ENCODE measurements around the gene CTNND2. TPM values are rescaled to one million over a fixed set of nuclear protein-coding genes. Genes with fewer than 3 reads are reported as not detected.

CTNND2 gene
- polyA plus RNA-seq, 1 of the 3 experiments (the other 2 are of a cell fraction), result not detected

DNA sequence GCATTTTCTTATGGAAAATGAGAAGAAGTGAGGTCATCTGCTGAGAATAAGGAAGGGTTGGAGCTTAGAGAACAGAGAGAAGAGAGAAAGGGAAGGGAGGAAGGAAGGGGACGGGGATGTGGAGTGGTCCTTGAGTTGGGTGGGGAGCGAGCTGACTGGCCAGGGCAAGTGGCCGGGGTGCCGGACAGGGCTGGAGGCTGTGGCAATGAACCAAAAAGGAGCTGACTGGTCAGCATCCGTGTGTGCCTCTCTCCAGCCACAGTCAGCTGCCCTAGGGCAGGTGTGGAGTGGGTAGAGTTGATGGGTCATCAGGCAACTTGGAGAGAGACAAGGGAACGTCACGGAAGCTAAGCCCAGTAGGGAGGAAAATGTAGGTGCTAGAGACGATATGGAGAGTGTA lies 908.4 kb downstream of the CTNND2 start (continued):
- TF ChIP-seq ZBTB33 (IDR thresholded peaks at IDR 0.05; ENCODE audit: borderline replicate concordance, low read depth) (no peak), REST (IDR thresholded peaks at IDR 0.05; ENCODE audit: low read depth, low read length) (no peak), RFX5 (IDR thresholded peaks at IDR 0.05; ENCODE audit: low read length) (no peak), FOXM1 (IDR thresholded peaks at IDR 0.05; ENCODE audit: low read depth) (no peak)

DNA sequence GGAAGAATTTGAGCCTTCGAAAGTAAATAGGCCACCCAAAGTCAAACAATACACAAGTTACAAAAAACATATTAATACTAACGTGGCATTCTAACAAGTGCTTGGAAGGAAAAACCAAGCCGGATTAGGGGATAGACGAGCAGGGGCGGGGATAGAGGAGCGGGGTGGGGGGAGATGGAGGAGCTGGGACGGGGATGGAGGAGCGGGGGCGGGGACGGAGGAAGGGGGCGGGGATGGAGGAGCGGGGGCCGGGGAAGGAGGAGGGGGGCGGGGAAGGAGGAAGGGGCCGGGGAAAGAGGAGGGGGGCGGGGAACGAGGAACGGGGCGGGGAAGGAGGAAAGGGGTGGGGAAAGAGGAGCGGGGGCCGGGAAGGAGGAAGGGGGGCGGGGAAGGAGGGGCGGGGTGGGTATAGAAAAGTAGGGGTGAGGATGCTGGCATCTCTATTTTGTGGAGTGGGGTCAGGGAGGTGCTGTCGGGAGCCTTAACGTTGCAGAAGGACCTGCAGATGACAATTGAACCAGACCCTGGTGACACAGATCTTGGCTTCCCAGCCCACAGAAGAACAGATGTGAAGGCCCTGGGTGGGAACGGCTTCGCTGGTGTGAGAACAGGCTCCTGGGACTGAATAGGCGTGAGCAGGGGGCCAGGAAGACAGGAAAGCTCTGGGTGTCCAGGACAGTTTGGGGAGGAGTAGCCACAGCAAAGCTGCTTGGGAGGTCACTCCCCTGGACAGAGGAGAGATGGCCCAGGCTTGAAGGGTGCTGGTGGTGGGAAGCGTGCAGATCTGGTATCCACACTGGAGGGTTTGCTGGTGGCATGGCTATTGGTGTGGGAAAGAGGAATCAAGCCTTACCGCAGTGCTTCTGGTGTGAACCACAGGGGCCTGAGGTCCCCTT lies 909.9 kb downstream of the CTNND2 start:
- H3K4me2 ChIP-seq, result no peak overlapping the region
- no peak overlapping the region for H2AFZ ChIP-seq (ENCODE audit: low read depth)
- TF ChIP-seq REST (IDR thresholded peaks at IDR 0.05; ENCODE audit: low read depth, low read length) (no peak), GABPA (IDR thresholded peaks at IDR 0.05; ENCODE audit: low read depth) (no peak), CTCF (IDR thresholded peaks at IDR 0.05) (no peak), EP300 (IDR thresholded peaks at IDR 0.05; ENCODE audit: borderline replicate concordance in 1 of 2, low read depth in 1 of 2, low read length in 1 of 2) (no peak), RAD21 (IDR thresholded peaks at IDR 0.05; ENCODE audit: low read length) (no peak), IRF3 (IDR thresholded peaks at IDR 0.05; ENCODE audit: low read depth, low read length) (no peak), PBX3 (IDR thresholded peaks at IDR 0.05) (no peak), RFX5 (IDR thresholded peaks at IDR 0.05; ENCODE audit: low read length) (no peak), TCF12 (IDR thresholded peaks at IDR 0.05) (no peak)
- H3K9me2 ChIP-seq, result no peaks in the 10 kb centered on the region
- no peaks in the 10 kb centered on the region for H3K36me3 ChIP-seq (replicated peaks in 1 of 2; ENCODE audit: control insufficient read depth in 1 of 2, insufficient read depth in 2 of 2, low read length in 1 of 2)
- H3K79me2 ChIP-seq (ENCODE audit: insufficient read depth), result no peaks in the 10 kb centered on the region
- WGBS (ENCODE audit: low lambda C conversion rate), result 56% methylated on average over 28 of the region's 30 CpGs
- POLR2A ChIA-PET, result no interaction called here
- H3K9me3 ChIP-seq, result no peaks in the 10 kb centered on the region
- H4K20me1 ChIP-seq (ENCODE audit: insufficient read depth), result no peaks in the 10 kb centered on the region
- H3K4me3 ChIP-seq (ENCODE audit: low read depth in 2 of 2, low read length in 1 of 2), result no peak overlapping the region
- H3K4me1 ChIP-seq (ENCODE audit: control insufficient read depth in 1 of 2, insufficient read depth in 2 of 2, low read depth in 1 of 2, low read length in 1 of 2), result no peaks in the 10 kb centered on the region
- H3K27me3 ChIP-seq (ENCODE audit: insufficient read depth), result no peaks in the 10 kb centered on the region; the same call in 1 of the 2 replicates
- no peak for DNase-seq
- H3F3A ChIP-seq (replicated peaks; ENCODE audit: insufficient read depth), result no peaks in the 10 kb centered on the region
- H3K9ac ChIP-seq, result no peak overlapping the region
- no peak overlapping the region for H3K27ac ChIP-seq (ENCODE audit: low read depth in 2 of 2, low read length in 1 of 2)
- CTCF ChIA-PET, result no interaction called here

Measured in SK-N-SH (cell line).